Activated CD8-positive, alpha-beta memory T cell treated with anti-CD3 and anti-CD28 coated beads, Interleukin-2, amount 50 U/mL, for 1 hour (primary cell): ENCODE data around the gene ATG2A.
"Not testable (repeated sequence)": the region's sequence is repeated elsewhere in the genome, so short reads cannot be mapped to it uniquely, and the experiment has no call there.

Experiments used
- DNase-seq: peaks from one replicate; pipeline ENCODE4 v3.0.0-alpha.2; 2020; ENCODE audit errors: extremely low read depth

Gene ATG2A

GRCh38 chr11:64854534-64855502 is 62.2 kb downstream of the ATG2A start:
- DNase-seq, result no peak

- no peak for DNase-seq
Measured at GRCh38 chr11:64854157-64854533, 62.9 kb downstream of the ATG2A start.

GRCh38 chr11:64853709-64854108 is 63.3 kb downstream of the ATG2A start:
- no peak for DNase-seq

- no peak for DNase-seq
Measured at GRCh38 chr11:64852804-64853509, 64.1 kb downstream of the ATG2A start.

- no peak for DNase-seq
Measured at GRCh38 chr11:64851831-64852351, 65.1 kb downstream of the ATG2A start.

GRCh38 chr11:64850979-64851567 is 65.9 kb downstream of the ATG2A start:
- no peak for DNase-seq

- DNase-seq, result no peak
Measured at GRCh38 chr11:64849598-64850356, 67.2 kb downstream of the ATG2A start.

- no peak for DNase-seq
Measured at GRCh38 chr11:64848826-64849597, 68.0 kb downstream of the ATG2A start.

GRCh38 chr11:64848214-64848825 is 68.7 kb downstream of the ATG2A start:
- no peak for DNase-seq

GRCh38 chr11:64846998-64847666 is 69.9 kb downstream of the ATG2A start:
- DNase-seq, result peak; percentile 88

GRCh38 chr11:64845776-64846129 is 71.3 kb downstream of the ATG2A start:
- not testable (repeated sequence) for DNase-seq

GRCh38 chr11:64845129-64845775 is 71.8 kb downstream of the ATG2A start:
- DNase-seq, result no peak
